Esophagus (tissue), 2 donors: ENCODE measurements around the gene CCDC6. TPM values are rescaled to one million over a fixed set of nuclear protein-coding genes. Genes with fewer than 3 reads are reported as not detected.
A peak's percentile ranks its signal among the peaks of the same experiment; 100 is the strongest.
"Not testable (repeated sequence)": the region's sequence is repeated elsewhere in the genome, so short reads cannot be mapped to it uniquely, and the experiment has no call there.

ENCODE experiments used
- H3K27ac ChIP-seq, 2 donors: one replicate each; pipeline ENCODE4 v1.5.1; 2013; ENCODE audit warnings: low read depth in 2 of 2, mild to moderate bottlenecking in 2 of 2, inconsistent platforms in 1 of 2, low read length in 1 of 2, moderate library complexity in 1 of 2
- H3K27me3 ChIP-seq, 2 donors: one replicate each; pipeline ENCODE4 v1.6.1; 2013; ENCODE audit warnings: low read length in 2 of 2, control low read depth in 1 of 2, mild to moderate bottlenecking in 1 of 2; ENCODE audit not compliant: insufficient read depth in 2 of 2, control insufficient read depth in 1 of 2
- H3K36me3 ChIP-seq, 2 donors: one replicate each; pipeline ENCODE4 v1.6.1; 2013; ENCODE audit warnings: low read length in 1 of 2; ENCODE audit not compliant: control insufficient read depth in 2 of 2, insufficient read depth in 2 of 2
- H3K4me1 ChIP-seq, 2 donors: one replicate each; pipeline ENCODE4 v1.6.1; 2013; ENCODE audit warnings: low read length in 1 of 2; ENCODE audit not compliant: control insufficient read depth in 2 of 2, insufficient read depth in 2 of 2
- H3K4me3 ChIP-seq, 2 donors: one replicate each; pipeline ENCODE4 v1.5.1; 2013; ENCODE audit warnings: low read length in 2 of 2, mild to moderate bottlenecking in 2 of 2, low read depth in 1 of 2, moderate library complexity in 1 of 2
- H3K9me3 ChIP-seq, 2 donors: one replicate each; pipeline ENCODE4 v1.6.1; 2013; ENCODE audit warnings: mild to moderate bottlenecking in 2 of 2, low read depth in 1 of 2, low read length in 1 of 2, moderate library complexity in 1 of 2; ENCODE audit not compliant: control insufficient read depth in 2 of 2, insufficient read depth in 1 of 2
- WGBS, 2 donors: extraction: QIAGEN DNeasy Blood & Tissue Kit; methylation state at CpG; one replicate each; pipeline ENCODE4 v1.1.7; 2013; 5-methylcytosine and 5-hydroxymethylcytosine counted together
- polyA plus RNA-seq, 2 donors: library from polyadenylated mRNA; stranded (reverse); fragments of 200-250 nt; gene quantifications; one replicate each; pipeline ENCODE4 v1.2.3, GENCODE V29; 2013
- donor health status: healthy with polysubstance abuse.
- donor health status: Bipolar disorder and iron deficiency.

CCDC6 gene
- polyA plus RNA-seq, 2 donors = 23.2 to 25.9 TPM

DNA sequence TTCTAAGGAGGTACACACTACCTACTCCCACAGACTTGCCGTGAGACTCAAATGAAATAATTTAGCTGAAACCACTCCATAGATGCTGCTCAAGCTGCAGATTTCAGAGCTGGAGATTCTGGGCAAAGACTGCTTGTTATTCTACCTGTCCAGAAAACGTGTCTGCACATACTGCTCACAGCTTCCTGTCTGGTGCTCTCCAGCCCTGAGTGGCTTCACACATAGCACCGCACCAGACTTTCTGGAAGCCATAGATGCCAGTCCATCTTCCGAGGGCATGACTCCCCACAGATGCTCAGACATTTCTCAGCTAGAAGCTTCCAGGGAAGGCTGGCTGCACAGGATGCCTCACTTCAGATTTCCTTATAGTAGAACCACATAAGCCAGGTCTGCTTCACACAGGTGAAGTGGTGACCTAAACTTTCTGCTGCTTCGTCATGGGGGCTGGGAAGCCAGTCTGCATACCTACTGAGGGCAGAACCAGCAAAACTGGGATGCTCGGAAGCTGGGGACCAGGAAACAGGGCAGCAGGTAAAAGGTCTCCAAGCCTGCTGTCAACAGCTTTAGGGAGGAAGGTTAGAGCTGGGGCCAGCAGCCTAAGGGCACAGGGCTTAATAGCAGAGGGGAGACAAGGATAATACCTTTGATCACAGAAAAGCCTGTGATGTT, 18.2 kb downstream of the CCDC6 start:
- Histone ChIP-seq H3K9me3 (no peaks in the 10 kb centered on the region), H3K4me3 (no peak overlapping the region), H3K36me3 (peaks cover 4 to 6% of the 10 kb centered on the region in 2 donors), H3K4me1 (peaks cover 3 to 10% of the 10 kb centered on the region in 2 donors), H3K27me3 (no peaks in the 10 kb centered on the region), H3K27ac (peak overlapping the region; percentile 52 to 71)
- WGBS, 2 donors = 69 to 74% methylated on average over 6 of the region's 6 CpGs

DNA sequence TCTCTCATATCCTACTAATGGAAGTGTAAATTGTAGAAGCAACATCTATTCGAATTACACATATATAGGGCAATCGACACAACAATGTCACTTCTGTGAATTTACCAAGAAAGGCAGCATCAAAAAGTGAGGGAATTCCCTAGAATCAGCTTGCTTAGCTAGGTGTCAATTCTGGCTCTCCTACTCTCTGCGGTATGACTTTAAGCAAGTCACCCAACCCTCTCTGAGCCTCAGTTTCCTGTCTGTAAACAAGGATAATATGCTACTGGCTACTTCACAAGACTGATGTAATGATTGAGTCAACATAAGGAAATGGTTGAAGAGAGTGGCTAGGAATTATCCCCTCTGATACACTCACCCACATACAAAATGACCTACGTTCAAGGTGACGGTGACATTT, 19.4 kb downstream of the CCDC6 start:
- no peak overlapping the region for H3K4me3 ChIP-seq
- no peaks in the 10 kb centered on the region for H3K9me3 ChIP-seq
- H3K27me3 ChIP-seq = no peaks in the 10 kb centered on the region
- WGBS, 2 donors = 79% methylated on average over 5 of the region's 5 CpGs
- H3K4me1 ChIP-seq = peaks cover 3 to 7% of the 10 kb centered on the region in 2 donors
- H3K27ac ChIP-seq = no peak overlapping the region
- H3K36me3 ChIP-seq = peaks cover 4 to 6% of the 10 kb centered on the region in 2 donors

DNA sequence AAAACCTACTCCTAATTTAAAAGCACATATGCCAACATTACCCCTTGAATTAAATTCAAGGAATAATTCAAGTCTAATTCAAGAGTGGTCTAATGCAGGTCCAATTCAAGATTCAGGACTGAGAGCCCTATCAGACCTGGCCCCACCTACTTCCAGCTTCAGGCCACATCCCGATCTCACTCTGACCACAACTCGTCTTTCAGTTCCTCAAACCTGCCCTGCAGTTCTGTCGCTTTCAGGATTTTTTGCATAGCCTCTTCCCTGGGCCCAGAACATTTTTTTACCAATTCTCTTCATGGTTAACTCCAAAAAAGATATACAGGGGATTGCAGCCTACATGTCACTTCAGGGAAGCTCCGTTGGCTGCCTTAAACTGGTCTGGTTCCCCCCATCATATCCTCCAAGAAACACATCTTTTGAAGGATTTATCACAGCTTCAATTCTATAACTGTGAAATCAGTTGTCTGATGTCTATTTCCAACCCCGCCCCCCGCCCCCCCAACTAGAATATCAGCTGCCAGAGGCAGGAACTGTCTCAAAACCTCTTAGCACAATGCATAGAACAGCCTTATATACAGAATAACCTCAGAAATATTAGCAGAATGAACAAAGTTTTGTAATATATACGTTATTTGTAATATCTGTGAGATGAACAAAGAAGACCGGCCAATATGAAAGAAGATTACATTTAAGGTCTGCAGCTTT, 20.8 kb downstream of the CCDC6 start:
- peaks cover 3 to 7% of the 10 kb centered on the region in 2 donors for H3K4me1 ChIP-seq
- WGBS, 2 donors = 71% methylated on average over 8 of the region's 8 CpGs

DNA sequence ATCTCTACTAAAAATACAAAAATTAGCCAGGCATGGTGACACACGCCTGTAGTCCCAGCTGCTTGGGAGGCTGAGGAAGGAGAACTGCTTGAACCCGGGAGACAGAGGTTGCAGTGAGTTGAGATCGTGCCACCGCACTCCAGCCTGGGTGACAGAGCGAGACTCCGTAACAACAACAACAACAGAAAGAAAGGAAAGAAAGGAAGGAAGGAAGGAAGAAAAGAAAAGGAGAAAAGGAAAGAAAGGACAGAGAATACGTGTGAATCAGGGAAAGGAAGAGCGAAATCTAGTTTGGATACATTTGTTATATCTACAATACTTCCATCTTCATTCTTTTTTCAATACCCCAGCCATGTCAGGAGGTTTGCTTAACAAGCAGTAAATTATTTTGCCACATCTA, 21.5 kb downstream of the CCDC6 start:
- H3K4me3 ChIP-seq, H3K9me3 ChIP-seq, H3K36me3 ChIP-seq, H3K4me1 ChIP-seq, H3K27ac ChIP-seq, H3K27me3 ChIP-seq: not testable (repeated sequence)
- WGBS, 2 donors = 94 to 95% methylated on average over 8 of the region's 8 CpGs

More for the DNA sequence above, 20.8 kb downstream of the CCDC6 start:
- Histone ChIP-seq H3K36me3 (peaks cover 4 to 6% of the 10 kb centered on the region in 2 donors), H3K4me3 (no peak overlapping the region), H3K9me3 (no peaks in the 10 kb centered on the region), H3K27ac (no peak overlapping the region), H3K27me3 (no peaks in the 10 kb centered on the region)

DNA sequence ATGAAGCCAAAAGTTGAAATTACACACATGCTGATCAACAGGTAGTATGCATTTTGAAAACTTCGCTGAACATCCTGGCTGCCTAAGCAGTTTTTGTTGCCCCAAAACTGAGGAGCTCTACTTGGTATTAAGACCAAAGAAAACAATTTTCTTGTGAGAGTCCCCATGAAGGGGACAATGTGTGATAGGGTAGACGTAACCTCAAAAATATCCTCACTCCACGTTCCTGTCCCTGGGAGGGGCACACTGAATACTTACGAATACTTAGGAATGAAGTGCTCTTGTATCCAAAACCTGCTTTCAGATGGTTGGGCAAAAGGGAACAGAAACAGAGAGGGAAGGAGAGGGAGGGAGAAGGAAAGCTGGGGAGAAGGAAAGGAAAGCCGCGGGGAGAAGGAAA, 24.7 kb downstream of the CCDC6 start:
- 69 to 74% methylated on average over 5 of the region's 6 CpGs for WGBS, 2 donors
- no peaks in the 10 kb centered on the region for H3K9me3 ChIP-seq
- no peak overlapping the region for H3K27ac ChIP-seq
- H3K4me3 ChIP-seq = no peak overlapping the region
- H3K4me1 ChIP-seq = peaks cover 0 to 3% of the 10 kb centered on the region in 2 donors
- H3K36me3 ChIP-seq = no peaks in the 10 kb centered on the region
- no peaks in the 10 kb centered on the region for H3K27me3 ChIP-seq

DNA sequence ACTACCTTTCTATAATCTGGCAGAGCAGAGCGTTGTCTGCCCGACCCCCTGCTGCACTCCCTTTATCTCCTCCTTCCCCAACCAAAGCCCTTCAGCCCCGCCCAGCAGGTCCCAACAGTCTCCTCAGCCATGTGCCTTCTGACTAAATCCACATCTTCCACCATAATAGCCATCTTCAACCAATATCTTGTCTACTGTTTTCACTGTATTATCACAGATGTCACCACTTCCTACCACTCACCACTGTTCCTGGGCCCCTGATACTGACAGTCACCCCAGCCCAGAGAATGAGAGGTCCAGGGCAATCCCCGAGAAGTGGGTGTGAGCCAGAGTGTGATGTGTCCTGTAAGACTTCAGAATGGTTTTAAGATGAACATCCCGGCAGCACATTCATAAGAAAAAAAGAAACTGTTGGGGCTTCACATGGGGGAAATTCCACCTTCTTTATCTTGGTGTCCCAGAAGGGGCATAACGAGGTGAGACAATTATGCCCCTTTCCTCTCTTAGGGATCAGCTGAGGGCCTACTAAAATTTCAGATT, 25.3 kb downstream of the CCDC6 start:
- no peaks in the 10 kb centered on the region for H3K27me3 ChIP-seq
- no peaks in the 10 kb centered on the region for H3K9me3 ChIP-seq
- 62 to 65% methylated on average over 6 of the region's 6 CpGs for WGBS, 2 donors
- peaks cover 0 to 3% of the 10 kb centered on the region in 2 donors for H3K4me1 ChIP-seq
- no peak overlapping the region for H3K27ac ChIP-seq
- no peak overlapping the region for H3K4me3 ChIP-seq
- H3K36me3 ChIP-seq = no peaks in the 10 kb centered on the region

DNA sequence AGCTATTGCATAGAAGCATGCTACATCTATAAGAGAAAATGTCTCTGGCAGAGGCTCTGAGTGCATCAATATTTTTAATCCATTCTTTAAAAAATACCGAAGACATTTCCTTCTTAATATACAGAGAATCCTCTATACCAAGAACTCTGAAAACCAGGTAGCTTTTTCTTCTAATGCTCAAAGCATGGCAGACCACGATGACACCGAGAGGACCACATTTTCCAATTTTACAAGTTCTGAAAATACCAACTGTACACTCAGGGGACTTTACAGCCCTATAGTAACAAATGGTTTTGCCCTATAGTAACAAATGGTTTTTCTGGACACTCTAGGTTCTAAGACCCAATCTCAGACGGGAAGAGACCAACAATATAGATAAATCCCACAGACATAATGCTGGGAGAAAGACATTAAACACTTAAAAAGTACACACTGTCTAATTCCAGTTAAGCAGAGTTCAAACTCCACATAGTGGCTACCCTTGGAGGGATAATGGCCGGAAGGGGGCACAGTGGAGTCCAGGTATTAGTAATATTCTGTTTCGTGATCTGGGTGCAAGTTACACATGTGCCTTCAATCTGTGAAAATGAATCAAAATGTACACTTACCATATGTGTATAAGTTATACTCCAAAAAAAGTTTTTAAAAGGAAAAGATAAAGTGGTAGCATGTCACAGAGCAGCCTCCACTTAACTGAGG, 26.2 kb downstream of the CCDC6 start:
- Histone ChIP-seq H3K9me3 (no peaks in the 10 kb centered on the region), H3K27ac (no peak overlapping the region), H3K4me1 (peaks cover 0 to 3% of the 10 kb centered on the region in 2 donors), H3K27me3 (no peaks in the 10 kb centered on the region), H3K36me3 (no peaks in the 10 kb centered on the region), H3K4me3 (no peak overlapping the region)
- 71 to 83% methylated on average over 6 of the region's 6 CpGs for WGBS, 2 donors

DNA sequence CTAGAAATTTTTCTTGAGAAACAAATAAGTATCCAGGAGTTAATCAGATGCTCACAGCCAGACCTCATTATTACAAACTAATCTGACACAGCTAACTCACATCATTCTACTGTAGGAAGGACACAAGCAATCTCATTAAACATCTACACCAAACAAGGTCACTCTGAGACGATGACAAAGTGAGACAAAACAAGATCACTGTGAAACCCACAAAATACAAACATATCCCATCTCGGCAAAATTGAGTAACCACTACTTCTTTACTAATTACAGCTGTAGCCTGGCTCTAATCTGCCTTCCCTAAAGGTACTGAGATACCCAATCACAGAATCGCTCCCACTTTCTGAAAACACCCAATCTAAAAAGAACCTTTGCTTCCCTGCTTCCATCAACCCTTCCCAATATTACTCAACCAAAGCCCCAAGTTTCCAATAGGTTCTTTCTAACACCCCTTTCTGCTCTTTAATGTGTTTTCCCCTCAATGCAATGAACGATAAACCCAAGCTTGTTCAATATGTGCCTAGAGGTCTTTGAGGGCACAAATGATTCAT, 26.9 kb downstream of the CCDC6 start:
- no peak overlapping the region for H3K4me3 ChIP-seq
- WGBS, 2 donors = 68 to 75% methylated on average over 4 of the region's 4 CpGs
- peaks cover 0 to 3% of the 10 kb centered on the region in 2 donors for H3K4me1 ChIP-seq
- H3K36me3 ChIP-seq = no peaks in the 10 kb centered on the region
- no peaks in the 10 kb centered on the region for H3K9me3 ChIP-seq
- no peak overlapping the region for H3K27ac ChIP-seq
- H3K27me3 ChIP-seq = no peaks in the 10 kb centered on the region

DNA sequence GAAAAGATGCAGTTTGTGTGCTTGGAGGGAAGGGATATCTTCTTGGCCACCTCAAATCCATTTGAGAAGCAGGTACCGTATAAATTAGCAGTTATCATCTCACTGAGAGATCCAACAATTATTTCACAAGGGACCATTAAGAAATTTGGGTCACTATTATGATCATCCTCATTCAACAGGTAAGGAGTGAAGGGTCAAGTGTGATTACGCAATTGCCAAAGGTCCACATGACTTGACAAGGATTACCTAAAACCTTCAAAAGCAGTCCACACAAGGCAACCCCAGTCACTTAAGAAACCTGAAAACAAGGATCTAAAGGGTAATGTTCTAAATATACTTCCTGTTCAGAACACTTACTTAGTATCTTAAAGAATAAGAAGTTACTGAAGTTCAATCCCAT, 27.4 kb downstream of the CCDC6 start:
- WGBS, 2 donors = 94 to 97% methylated on average over 2 of the region's 2 CpGs
- no peaks in the 10 kb centered on the region for H3K27me3 ChIP-seq
- H3K4me1 ChIP-seq = peaks cover 0 to 3% of the 10 kb centered on the region in 2 donors
- H3K4me3 ChIP-seq = no peak overlapping the region
- no peaks in the 10 kb centered on the region for H3K9me3 ChIP-seq
- no peaks in the 10 kb centered on the region for H3K36me3 ChIP-seq
- no peak overlapping the region for H3K27ac ChIP-seq
